Progenitor cell of endocrine pancreas (in vitro differentiated cells): ENCODE results near the gene KCTD21. TPM values are rescaled to one million over a fixed set of nuclear protein-coding genes. Genes with fewer than 3 reads are reported as not detected.
"Not testable (repeated sequence)": the region's sequence is repeated elsewhere in the genome, so short reads cannot be mapped to it uniquely, and the experiment has no call there.

Source experiments
- DNase-seq: peaks from one replicate; pipeline ENCODE4 v3.0.0; 2021; ENCODE audit warnings: low spot score; ENCODE audit not compliant: unreplicated experiment
- H3K27ac Mint-ChIP-seq: 2 replicates; pipeline ENCODE4 v1.8.0; 2021; ENCODE audit warnings: mild to moderate bottlenecking, moderate library complexity, mixed read lengths
- H3K27me3 Mint-ChIP-seq: 2 replicates; pipeline ENCODE4 v1.8.0; 2021; ENCODE audit warnings: mixed read lengths
- H3K36me3 Mint-ChIP-seq: 2 replicates; pipeline ENCODE4 v1.8.0; 2022; ENCODE audit warnings: mixed read lengths; ENCODE audit not compliant: insufficient read depth
- H3K4me1 Mint-ChIP-seq: 2 replicates; pipeline ENCODE4 v1.8.0; 2021; ENCODE audit warnings: low read depth, mixed read lengths
- H3K4me3 Mint-ChIP-seq: 2 replicates; pipeline ENCODE4 v1.8.0; 2021; ENCODE audit warnings: low read depth, mild to moderate bottlenecking, moderate library complexity, mixed read lengths
- H3K9me3 Mint-ChIP-seq: 2 replicates; pipeline ENCODE4 v1.8.0; 2021; ENCODE audit warnings: low read depth, mixed read lengths
- CTCF ChIP-seq: fragments of 200-600 bp; sonication (generic); IDR thresholded peaks from one replicate; pipeline ENCODE4 v1.5.0; 2021; ENCODE audit warnings: antibody characterized with exemption, mild to moderate bottlenecking; ENCODE audit not compliant: unreplicated experiment
- total RNA-seq: library from RNA; stranded (reverse); gene quantifications from 2 replicates; pipeline ENCODE4 v1.2.1, GENCODE V29; 2021

Gene KCTD21
- total RNA-seq, 1 donor from 2014 or later = 7.4 TPM

- no peak overlapping the region for H3K27ac Mint-ChIP-seq
- DNase-seq = no peak
Measured at GRCh38 chr11:78224906-78225420, 36.5 kb upstream of the KCTD21 start.

GRCh38 chr11:78224506-78224905 lies 36.1 kb upstream of the KCTD21 start:
- H3K27me3 Mint-ChIP-seq = no peaks in the 10 kb centered on the region
- H3K4me3 Mint-ChIP-seq = no peak overlapping the region
- H3K27ac Mint-ChIP-seq = no peak overlapping the region
- DNase-seq = no peak
- peaks cover 1% of the 10 kb centered on the region for H3K4me1 Mint-ChIP-seq
- H3K36me3 Mint-ChIP-seq = peaks cover 22% of the 10 kb centered on the region
- no peak for TF ChIP-seq CTCF
- H3K9me3 Mint-ChIP-seq = no peaks in the 10 kb centered on the region

More at GRCh38 chr11:78224906-78225420, 36.5 kb upstream of the KCTD21 start:
- peaks cover 3% of the 10 kb centered on the region for H3K4me1 Mint-ChIP-seq
- no peaks in the 10 kb centered on the region for H3K9me3 Mint-ChIP-seq
- H3K27me3 Mint-ChIP-seq = no peaks in the 10 kb centered on the region
- H3K4me3 Mint-ChIP-seq = no peak overlapping the region
- no peak for TF ChIP-seq CTCF
- peaks cover 22% of the 10 kb centered on the region for H3K36me3 Mint-ChIP-seq

- Mint-ChIP-seq H3K36me3 (peaks cover 28% of the 10 kb centered on the region), H3K27me3 (no peaks in the 10 kb centered on the region)
- DNase-seq = no peak
Measured at GRCh38 chr11:78223320-78223954, 35.0 kb upstream of the KCTD21 start.

DNA sequence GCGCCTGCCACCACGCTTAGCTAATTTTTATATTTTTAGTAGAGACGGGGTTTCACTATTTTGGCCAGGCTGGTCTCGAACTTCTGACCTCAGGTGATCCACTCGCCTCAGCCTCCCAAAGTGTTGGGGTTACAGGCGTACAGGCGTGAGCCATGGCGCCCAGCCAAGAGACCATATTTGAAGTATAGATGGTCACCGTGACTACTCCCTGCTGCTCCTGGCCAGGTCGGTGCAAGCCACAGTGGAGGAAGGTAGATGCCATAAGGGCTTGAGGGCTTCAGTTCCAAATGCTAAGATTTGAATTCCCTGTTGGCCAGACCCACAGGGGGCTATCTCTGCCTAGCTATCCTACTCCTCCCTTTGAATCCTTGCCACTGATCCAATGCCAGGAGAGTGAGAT lies 34.3 kb upstream of the KCTD21 start:
- not testable (repeated sequence) for DNase-seq, H3K9me3 Mint-ChIP-seq, H3K4me1 Mint-ChIP-seq, H3K27ac Mint-ChIP-seq, H3K27me3 Mint-ChIP-seq, H3K4me3 Mint-ChIP-seq
- peaks cover 32% of the 10 kb centered on the region for H3K36me3 Mint-ChIP-seq

More at GRCh38 chr11:78223320-78223954, 35.0 kb upstream of the KCTD21 start:
- Mint-ChIP-seq H3K4me1 (no peaks in the 10 kb centered on the region), H3K27ac (peak overlapping the region; percentile 50), H3K9me3 (no peaks in the 10 kb centered on the region), H3K4me3 (no peak overlapping the region)
- no peak for TF ChIP-seq CTCF

DNA sequence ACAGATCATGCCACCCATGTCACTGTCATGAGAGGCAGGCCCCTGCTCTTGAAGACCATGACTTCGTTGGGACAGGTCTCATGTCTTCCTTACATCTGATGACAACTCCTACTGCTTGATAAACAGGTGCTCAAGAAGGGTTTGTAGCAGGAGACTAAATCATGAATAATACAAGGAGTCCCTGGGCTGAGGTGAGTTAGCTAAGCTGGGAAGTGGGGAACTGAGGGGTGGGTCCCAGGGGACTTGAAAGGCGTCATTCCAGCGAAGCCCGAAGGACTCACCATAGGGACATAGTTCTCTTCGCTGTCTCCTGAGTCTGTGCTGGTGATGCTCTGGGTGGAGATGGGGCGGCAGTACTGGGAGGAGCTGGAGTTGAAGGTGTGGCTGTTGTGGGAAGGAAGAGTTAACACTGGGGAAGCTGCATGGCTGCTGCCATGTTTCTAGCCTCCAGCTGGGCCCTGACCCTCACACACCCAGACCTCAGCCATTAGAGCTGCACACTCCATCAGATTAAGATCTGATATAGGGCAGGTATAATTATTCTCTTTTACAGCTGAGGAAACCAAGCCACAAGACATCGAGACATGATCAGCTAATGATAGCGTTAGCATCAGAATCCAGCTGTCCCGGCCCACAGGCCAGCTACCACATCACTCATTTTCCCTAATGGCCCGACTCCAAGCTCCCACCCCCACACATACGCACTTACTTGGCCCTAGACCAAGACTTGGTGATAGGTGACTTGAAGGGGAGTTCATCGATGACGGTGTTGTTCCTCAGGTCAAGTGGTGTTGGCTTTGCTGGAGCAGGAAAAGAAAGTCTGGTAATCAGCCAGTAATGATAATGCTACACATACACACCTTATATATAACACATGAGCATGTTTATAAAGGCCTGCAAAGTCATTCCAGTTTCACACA lies 33.2 kb upstream of the KCTD21 start:
- Mint-ChIP-seq H3K27ac (peak overlapping the region; percentile 65), H3K27me3 (no peaks in the 10 kb centered on the region), H3K36me3 (peaks cover 34% of the 10 kb centered on the region), H3K4me3 (no peak overlapping the region), H3K9me3 (no peaks in the 10 kb centered on the region), H3K4me1 (peaks cover 3% of the 10 kb centered on the region)
- no peak for TF ChIP-seq CTCF
- DNase-seq = no peak
